WTC11 (cell line): ENCODE results near the gene ETV6. TPM values are rescaled to one million over a fixed set of nuclear protein-coding genes. Genes with fewer than 3 reads are reported as not detected.

Experiments
- ATAC-seq: fragments of 200-7000 bp; cut with Tn5 transposase; 2 replicates; pipeline ENCODE4 v1.10.0; 2021; ENCODE audit warnings: mild to moderate bottlenecking, moderate library complexity
- CTCF ChIA-PET: fragments of 300-600 bp; sonication (Branson Sonifier 250); formaldehyde crosslinking; loops from one replicate; lab custom pipeline; 2021; ENCODE audit warnings: antibody characterized with exemption; lab: Charles Lee
- POLR2A ChIA-PET: fragments of 350-600 bp; sonication (Branson Sonifier 250); formaldehyde crosslinking; loops from one replicate; lab custom pipeline; 2021; ENCODE audit warnings: antibody characterized with exemption; lab: Charles Lee
- DNase-seq: peaks from one replicate; pipeline ENCODE4 v3.0.0; 2021; ENCODE audit warnings: low spot score
- H3K27ac Mint-ChIP-seq: 2 replicates; pipeline ENCODE4 v1.8.0; 2021; ENCODE audit warnings: mixed read lengths
- H3K27me3 Mint-ChIP-seq: 2 replicates; pipeline ENCODE4 v1.8.0; 2021; ENCODE audit warnings: low read depth, mild to moderate bottlenecking, moderate library complexity, mixed read lengths
- H3K36me3 Mint-ChIP-seq: 2 replicates; pipeline ENCODE4 v1.8.0; 2021; ENCODE audit warnings: mixed read lengths
- H3K4me1 Mint-ChIP-seq: 2 replicates; pipeline ENCODE4 v1.8.0; 2022; ENCODE audit warnings: mixed read lengths
- H3K4me3 Mint-ChIP-seq: 2 replicates; pipeline ENCODE4 v1.8.0; 2021; ENCODE audit warnings: mild to moderate bottlenecking, moderate library complexity, mixed read lengths
- H3K9me3 Mint-ChIP-seq: 2 replicates; pipeline ENCODE4 v1.8.0; 2021; ENCODE audit warnings: mixed read lengths
- CREM ChIP-seq: sonication (generic); formaldehyde crosslinking; IDR thresholded peaks from 2 replicates; pipeline ENCODE4 v1.8.1; 2022; ENCODE audit warnings: mild to moderate bottlenecking, missing genetic modification reagents, moderate library complexity
- ETV6 ChIP-seq: sonication (generic); formaldehyde crosslinking; IDR thresholded peaks from 2 replicates; pipeline ENCODE4 v1.8.1; 2022; ENCODE audit warnings: mild to moderate bottlenecking, missing genetic modification reagents
- FOXK1 ChIP-seq: sonication (generic); formaldehyde crosslinking; IDR thresholded peaks from 2 replicates; pipeline ENCODE4 v1.8.0; 2022; ENCODE audit warnings: mild to moderate bottlenecking, moderate library complexity, missing genetic modification reagents
- GTF2I ChIP-seq: fragments of 250-450 bp; sonication (Bioruptor Pico); conservative IDR thresholded peaks from 2 replicates; pipeline ENCODE4 v1.4.0; 2021; ENCODE audit warnings: mild to moderate bottlenecking
- IRF2 ChIP-seq: sonication (generic); formaldehyde crosslinking; IDR thresholded peaks from 2 replicates; pipeline ENCODE4 v1.8.0; 2022; ENCODE audit warnings: low read depth, missing genetic modification reagents, borderline replicate concordance
- NFYB ChIP-seq: sonication (generic); formaldehyde crosslinking; conservative IDR thresholded peaks from 2 replicates; pipeline ENCODE4 v1.8.0; 2022; ENCODE audit warnings: low read depth, missing genetic modification reagents
- RELA ChIP-seq: sonication (generic); formaldehyde crosslinking; IDR thresholded peaks from 2 replicates; pipeline ENCODE4 v1.8.1; 2022; ENCODE audit warnings: missing genetic modification reagents, mild to moderate bottlenecking, borderline replicate concordance
- SMAD3 ChIP-seq: sonication (generic); formaldehyde crosslinking; IDR thresholded peaks from 2 replicates; pipeline ENCODE4 v1.8.0; 2022; ENCODE audit warnings: missing genetic modification reagents, mild to moderate bottlenecking, borderline replicate concordance
- SMAD4 ChIP-seq: sonication (generic); formaldehyde crosslinking; IDR thresholded peaks from 2 replicates; pipeline ENCODE4 v1.8.0; 2022; ENCODE audit warnings: mild to moderate bottlenecking, missing genetic modification reagents
- ZBTB21 ChIP-seq: sonication (generic); formaldehyde crosslinking; IDR thresholded peaks from 2 replicates; pipeline ENCODE4 v1.8.1; 2023; ENCODE audit warnings: mild to moderate bottlenecking, missing genetic modification reagents, borderline replicate concordance
- ZNF138 ChIP-seq: sonication (generic); formaldehyde crosslinking; conservative IDR thresholded peaks from 2 replicates; pipeline ENCODE4 v1.8.1; 2022; ENCODE audit warnings: mild to moderate bottlenecking, moderate library complexity, missing genetic modification reagents
- ZNF219 ChIP-seq: sonication (generic); formaldehyde crosslinking; IDR thresholded peaks from 2 replicates; pipeline ENCODE4 v1.8.0; 2023; ENCODE audit warnings: missing genetic modification reagents, mild to moderate bottlenecking, borderline replicate concordance
- total RNA-seq: library from RNA; stranded (reverse); gene quantifications from 3 replicates; pipeline ENCODE4 v1.2.3, GENCODE V29; 2021
- TF ChIP-seq, protein P1 (sequence below): sonication (generic); formaldehyde crosslinking; IDR thresholded peaks from 2 replicates; pipeline ENCODE4 v1.8.0; 2022; ENCODE audit warnings: mild to moderate bottlenecking, missing genetic modification reagents
- TF ChIP-seq, protein P2 (sequence below): sonication (generic); formaldehyde crosslinking; IDR thresholded peaks from 2 replicates; pipeline ENCODE4 v1.8.0; 2022; ENCODE audit warnings: mild to moderate bottlenecking, missing genetic modification reagents
- TF ChIP-seq, protein P3 (sequence below): sonication (generic); formaldehyde crosslinking; IDR thresholded peaks from 2 replicates; pipeline ENCODE4 v1.8.0; 2023; ENCODE audit warnings: missing genetic modification reagents, mild to moderate bottlenecking, borderline replicate concordance
- TF ChIP-seq, protein P4 (sequence below): fragments of 250-450 bp; sonication (Bioruptor Pico); IDR thresholded peaks from 2 replicates; pipeline ENCODE4 v1.9.0; 2021; ENCODE audit warnings: mild to moderate bottlenecking, borderline replicate concordance
- TF ChIP-seq, protein P5 (sequence below): sonication (generic); formaldehyde crosslinking; IDR thresholded peaks from 2 replicates; pipeline ENCODE4 v1.8.0; 2022; ENCODE audit warnings: mild to moderate bottlenecking, missing genetic modification reagents
- TF ChIP-seq, protein P6 (sequence below): sonication (generic); formaldehyde crosslinking; IDR thresholded peaks from 2 replicates; pipeline ENCODE4 v1.8.0; 2023; ENCODE audit warnings: mild to moderate bottlenecking, missing genetic modification reagents

ETV6 gene
- total RNA-seq, 1 experiment from 2014 or later, result 23.5 TPM

DNA sequence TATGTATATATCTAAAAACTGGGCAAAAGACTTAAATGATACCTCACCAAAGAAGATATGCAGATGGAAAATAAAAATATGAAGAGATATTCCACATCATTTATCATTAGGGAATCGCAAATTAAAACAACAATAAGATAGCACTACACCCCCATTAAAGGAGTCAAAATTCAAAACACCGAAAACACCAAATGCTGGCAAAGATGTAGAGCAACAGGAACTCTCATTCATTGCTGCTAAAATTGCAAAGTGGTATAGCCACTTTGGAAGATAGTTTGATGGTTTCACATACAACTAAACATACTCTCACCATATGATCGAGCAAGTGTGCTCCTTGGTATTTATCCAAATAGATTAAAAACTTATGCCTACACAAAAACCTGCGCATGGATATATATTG is 289.7 kb downstream of the ETV6 start:
- H3K27me3 Mint-ChIP-seq, result no peaks in the 10 kb centered on the region
- peaks cover 26% of the 10 kb centered on the region for H3K9me3 Mint-ChIP-seq
- no peak overlapping the region for H3K27ac Mint-ChIP-seq
- ATAC-seq (no peak), DNase-seq (no peak)
- H3K36me3 Mint-ChIP-seq, result no peaks in the 10 kb centered on the region; the same call in none of the 2 replicates
- H3K4me3 Mint-ChIP-seq, result no peak overlapping the region
- ChIA-PET CTCF (no interaction called here), POLR2A (no interaction called here)
- TF ChIP-seq GTF2I (CRISPR knock-in tag) (peak; percentile 66; the same call in 1 of the 2 replicates), ZNF138 (CRISPR knock-in tag) (no peak)
- H3K4me1 Mint-ChIP-seq, result no peaks in the 10 kb centered on the region

DNA sequence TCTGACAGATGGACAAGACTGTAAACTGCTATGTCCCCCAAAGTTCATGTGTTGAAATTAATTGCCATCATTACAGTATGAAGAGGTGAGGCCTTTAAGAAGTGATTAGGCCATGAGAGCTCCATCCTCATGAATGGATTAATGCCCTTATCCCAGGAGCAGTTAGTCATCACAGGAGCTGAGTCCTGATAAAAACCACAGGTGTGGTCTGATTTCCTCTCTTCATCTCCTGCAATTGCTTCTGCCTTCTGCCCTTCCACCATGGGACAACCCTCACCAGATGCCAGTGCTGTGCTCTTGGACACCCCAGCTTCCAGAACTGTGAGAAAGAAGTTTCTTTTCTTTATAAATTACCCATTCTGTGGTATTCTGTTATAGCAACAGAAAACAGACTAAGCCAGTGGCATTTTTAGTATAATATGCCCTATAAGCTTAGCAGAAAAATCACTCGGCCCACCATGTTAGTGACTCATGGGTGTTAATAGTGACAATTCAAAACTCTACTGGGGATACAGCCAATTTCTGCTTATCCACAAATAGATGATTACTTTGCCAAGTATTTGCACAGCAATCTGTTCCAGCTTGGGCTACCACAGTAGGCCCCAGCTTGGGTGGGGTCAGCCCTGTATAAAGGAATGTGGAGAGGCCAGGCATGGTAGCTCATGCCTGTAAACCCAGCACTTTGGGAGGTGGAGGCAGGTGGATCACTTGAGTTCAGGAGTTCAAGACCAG is 292.3 kb downstream of the ETV6 start:
- H3K27me3 Mint-ChIP-seq, result no peaks in the 10 kb centered on the region
- ATAC-seq (no peak), DNase-seq (no peak)
- ChIA-PET POLR2A (interaction anchor here (0.6 kb wide), 1 partner anchor 31 kb away, joined by 6 read pairs; no protein-coding TSS in a partner anchor), CTCF (no interaction called here)
- no peak overlapping the region for H3K27ac Mint-ChIP-seq
- H3K9me3 Mint-ChIP-seq, result peaks cover 37% of the 10 kb centered on the region
- no peaks in the 10 kb centered on the region for H3K4me1 Mint-ChIP-seq
- no peak overlapping the region for H3K4me3 Mint-ChIP-seq
- peaks cover 3% of the 10 kb centered on the region for H3K36me3 Mint-ChIP-seq
- TF ChIP-seq IRF2 (CRISPR knock-in tag) (no peak), RELA (CRISPR knock-in tag) (no peak), SMAD3 (no peak), NFYB (CRISPR knock-in tag) (no peak), ETV6 (CRISPR knock-in tag) (no peak), ZBTB21 (no peak), SMAD4 (CRISPR knock-in tag) (no peak), FOXK1 (CRISPR knock-in tag) (no peak), ZNF219 (no peak), CREM (no peak)
- TF ChIP-seq, protein P1, sequence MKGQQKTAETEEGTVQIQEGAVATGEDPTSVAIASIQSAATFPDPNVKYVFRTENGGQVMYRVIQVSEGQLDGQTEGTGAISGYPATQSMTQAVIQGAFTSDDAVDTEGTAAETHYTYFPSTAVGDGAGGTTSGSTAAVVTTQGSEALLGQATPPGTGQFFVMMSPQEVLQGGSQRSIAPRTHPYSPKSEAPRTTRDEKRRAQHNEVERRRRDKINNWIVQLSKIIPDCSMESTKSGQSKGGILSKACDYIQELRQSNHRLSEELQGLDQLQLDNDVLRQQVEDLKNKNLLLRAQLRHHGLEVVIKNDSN (CRISPR knock-in tag), result no peak
- TF ChIP-seq, protein P2, sequence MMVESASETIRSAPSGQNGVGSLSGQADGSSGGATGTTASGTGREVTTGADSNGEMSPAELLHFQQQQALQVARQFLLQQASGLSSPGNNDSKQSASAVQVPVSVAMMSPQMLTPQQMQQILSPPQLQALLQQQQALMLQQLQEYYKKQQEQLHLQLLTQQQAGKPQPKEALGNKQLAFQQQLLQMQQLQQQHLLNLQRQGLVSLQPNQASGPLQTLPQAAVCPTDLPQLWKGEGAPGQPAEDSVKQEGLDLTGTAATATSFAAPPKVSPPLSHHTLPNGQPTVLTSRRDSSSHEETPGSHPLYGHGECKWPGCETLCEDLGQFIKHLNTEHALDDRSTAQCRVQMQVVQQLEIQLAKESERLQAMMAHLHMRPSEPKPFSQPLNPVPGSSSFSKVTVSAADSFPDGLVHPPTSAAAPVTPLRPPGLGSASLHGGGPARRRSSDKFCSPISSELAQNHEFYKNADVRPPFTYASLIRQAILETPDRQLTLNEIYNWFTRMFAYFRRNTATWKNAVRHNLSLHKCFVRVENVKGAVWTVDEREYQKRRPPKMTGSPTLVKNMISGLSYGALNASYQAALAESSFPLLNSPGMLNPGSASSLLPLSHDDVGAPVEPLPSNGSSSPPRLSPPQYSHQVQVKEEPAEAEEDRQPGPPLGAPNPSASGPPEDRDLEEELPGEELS (CRISPR knock-in tag), result no peak
- TF ChIP-seq, protein P3, sequence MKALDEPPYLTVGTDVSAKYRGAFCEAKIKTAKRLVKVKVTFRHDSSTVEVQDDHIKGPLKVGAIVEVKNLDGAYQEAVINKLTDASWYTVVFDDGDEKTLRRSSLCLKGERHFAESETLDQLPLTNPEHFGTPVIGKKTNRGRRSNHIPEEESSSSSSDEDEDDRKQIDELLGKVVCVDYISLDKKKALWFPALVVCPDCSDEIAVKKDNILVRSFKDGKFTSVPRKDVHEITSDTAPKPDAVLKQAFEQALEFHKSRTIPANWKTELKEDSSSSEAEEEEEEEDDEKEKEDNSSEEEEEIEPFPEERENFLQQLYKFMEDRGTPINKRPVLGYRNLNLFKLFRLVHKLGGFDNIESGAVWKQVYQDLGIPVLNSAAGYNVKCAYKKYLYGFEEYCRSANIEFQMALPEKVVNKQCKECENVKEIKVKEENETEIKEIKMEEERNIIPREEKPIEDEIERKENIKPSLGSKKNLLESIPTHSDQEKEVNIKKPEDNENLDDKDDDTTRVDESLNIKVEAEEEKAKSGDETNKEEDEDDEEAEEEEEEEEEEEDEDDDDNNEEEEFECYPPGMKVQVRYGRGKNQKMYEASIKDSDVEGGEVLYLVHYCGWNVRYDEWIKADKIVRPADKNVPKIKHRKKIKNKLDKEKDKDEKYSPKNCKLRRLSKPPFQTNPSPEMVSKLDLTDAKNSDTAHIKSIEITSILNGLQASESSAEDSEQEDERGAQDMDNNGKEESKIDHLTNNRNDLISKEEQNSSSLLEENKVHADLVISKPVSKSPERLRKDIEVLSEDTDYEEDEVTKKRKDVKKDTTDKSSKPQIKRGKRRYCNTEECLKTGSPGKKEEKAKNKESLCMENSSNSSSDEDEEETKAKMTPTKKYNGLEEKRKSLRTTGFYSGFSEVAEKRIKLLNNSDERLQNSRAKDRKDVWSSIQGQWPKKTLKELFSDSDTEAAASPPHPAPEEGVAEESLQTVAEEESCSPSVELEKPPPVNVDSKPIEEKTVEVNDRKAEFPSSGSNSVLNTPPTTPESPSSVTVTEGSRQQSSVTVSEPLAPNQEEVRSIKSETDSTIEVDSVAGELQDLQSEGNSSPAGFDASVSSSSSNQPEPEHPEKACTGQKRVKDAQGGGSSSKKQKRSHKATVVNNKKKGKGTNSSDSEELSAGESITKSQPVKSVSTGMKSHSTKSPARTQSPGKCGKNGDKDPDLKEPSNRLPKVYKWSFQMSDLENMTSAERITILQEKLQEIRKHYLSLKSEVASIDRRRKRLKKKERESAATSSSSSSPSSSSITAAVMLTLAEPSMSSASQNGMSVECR (CRISPR knock-in tag), result no peak
- TF ChIP-seq, protein P4, sequence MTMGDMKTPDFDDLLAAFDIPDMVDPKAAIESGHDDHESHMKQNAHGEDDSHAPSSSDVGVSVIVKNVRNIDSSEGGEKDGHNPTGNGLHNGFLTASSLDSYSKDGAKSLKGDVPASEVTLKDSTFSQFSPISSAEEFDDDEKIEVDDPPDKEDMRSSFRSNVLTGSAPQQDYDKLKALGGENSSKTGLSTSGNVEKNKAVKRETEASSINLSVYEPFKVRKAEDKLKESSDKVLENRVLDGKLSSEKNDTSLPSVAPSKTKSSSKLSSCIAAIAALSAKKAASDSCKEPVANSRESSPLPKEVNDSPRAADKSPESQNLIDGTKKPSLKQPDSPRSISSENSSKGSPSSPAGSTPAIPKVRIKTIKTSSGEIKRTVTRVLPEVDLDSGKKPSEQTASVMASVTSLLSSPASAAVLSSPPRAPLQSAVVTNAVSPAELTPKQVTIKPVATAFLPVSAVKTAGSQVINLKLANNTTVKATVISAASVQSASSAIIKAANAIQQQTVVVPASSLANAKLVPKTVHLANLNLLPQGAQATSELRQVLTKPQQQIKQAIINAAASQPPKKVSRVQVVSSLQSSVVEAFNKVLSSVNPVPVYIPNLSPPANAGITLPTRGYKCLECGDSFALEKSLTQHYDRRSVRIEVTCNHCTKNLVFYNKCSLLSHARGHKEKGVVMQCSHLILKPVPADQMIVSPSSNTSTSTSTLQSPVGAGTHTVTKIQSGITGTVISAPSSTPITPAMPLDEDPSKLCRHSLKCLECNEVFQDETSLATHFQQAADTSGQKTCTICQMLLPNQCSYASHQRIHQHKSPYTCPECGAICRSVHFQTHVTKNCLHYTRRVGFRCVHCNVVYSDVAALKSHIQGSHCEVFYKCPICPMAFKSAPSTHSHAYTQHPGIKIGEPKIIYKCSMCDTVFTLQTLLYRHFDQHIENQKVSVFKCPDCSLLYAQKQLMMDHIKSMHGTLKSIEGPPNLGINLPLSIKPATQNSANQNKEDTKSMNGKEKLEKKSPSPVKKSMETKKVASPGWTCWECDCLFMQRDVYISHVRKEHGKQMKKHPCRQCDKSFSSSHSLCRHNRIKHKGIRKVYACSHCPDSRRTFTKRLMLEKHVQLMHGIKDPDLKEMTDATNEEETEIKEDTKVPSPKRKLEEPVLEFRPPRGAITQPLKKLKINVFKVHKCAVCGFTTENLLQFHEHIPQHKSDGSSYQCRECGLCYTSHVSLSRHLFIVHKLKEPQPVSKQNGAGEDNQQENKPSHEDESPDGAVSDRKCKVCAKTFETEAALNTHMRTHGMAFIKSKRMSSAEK (CRISPR knock-in tag), result no peak
- TF ChIP-seq, protein P5, sequence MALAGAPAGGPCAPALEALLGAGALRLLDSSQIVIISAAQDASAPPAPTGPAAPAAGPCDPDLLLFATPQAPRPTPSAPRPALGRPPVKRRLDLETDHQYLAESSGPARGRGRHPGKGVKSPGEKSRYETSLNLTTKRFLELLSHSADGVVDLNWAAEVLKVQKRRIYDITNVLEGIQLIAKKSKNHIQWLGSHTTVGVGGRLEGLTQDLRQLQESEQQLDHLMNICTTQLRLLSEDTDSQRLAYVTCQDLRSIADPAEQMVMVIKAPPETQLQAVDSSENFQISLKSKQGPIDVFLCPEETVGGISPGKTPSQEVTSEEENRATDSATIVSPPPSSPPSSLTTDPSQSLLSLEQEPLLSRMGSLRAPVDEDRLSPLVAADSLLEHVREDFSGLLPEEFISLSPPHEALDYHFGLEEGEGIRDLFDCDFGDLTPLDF, result no peak
- TF ChIP-seq, protein P6, sequence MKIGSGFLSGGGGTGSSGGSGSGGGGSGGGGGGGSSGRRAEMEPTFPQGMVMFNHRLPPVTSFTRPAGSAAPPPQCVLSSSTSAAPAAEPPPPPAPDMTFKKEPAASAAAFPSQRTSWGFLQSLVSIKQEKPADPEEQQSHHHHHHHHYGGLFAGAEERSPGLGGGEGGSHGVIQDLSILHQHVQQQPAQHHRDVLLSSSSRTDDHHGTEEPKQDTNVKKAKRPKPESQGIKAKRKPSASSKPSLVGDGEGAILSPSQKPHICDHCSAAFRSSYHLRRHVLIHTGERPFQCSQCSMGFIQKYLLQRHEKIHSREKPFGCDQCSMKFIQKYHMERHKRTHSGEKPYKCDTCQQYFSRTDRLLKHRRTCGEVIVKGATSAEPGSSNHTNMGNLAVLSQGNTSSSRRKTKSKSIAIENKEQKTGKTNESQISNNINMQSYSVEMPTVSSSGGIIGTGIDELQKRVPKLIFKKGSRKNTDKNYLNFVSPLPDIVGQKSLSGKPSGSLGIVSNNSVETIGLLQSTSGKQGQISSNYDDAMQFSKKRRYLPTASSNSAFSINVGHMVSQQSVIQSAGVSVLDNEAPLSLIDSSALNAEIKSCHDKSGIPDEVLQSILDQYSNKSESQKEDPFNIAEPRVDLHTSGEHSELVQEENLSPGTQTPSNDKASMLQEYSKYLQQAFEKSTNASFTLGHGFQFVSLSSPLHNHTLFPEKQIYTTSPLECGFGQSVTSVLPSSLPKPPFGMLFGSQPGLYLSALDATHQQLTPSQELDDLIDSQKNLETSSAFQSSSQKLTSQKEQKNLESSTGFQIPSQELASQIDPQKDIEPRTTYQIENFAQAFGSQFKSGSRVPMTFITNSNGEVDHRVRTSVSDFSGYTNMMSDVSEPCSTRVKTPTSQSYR (CRISPR knock-in tag), result no peak
